Measurements from ENCODE around the gene TMEM247.

TMEM247 gene

GRCh38 chr2:46495231-46496030 is 16.1 kb downstream of the TMEM247 start:
- H3K4me3 Mint-ChIP-seq = no peak overlapping the region
- ATAC-seq (replicated peaks; ENCODE audit: extremely low read depth, poor library complexity, severe bottlenecking) = no peak
- no peaks in the 10 kb centered on the region for H3K27me3 Mint-ChIP-seq
- H3K36me3 Mint-ChIP-seq (ENCODE audit: insufficient read depth) = peaks cover 8% of the 10 kb centered on the region
- peaks cover 22% of the 10 kb centered on the region for H3K4me1 Mint-ChIP-seq
- DNase-seq (ENCODE audit: low spot score in 2 of 2) = no peak
- no peak overlapping the region for H3K27ac Mint-ChIP-seq (ENCODE audit: low read depth)
- no peaks in the 10 kb centered on the region for H3K9me3 Mint-ChIP-seq

- no peaks in the 10 kb centered on the region for H3K9me3 Mint-ChIP-seq
- DNase-seq (ENCODE audit: low spot score in 2 of 2) = no peak
- peaks cover 8% of the 10 kb centered on the region for H3K36me3 Mint-ChIP-seq (ENCODE audit: insufficient read depth)
- no peak overlapping the region for H3K27ac Mint-ChIP-seq (ENCODE audit: low read depth)
- peaks cover 20% of the 10 kb centered on the region for H3K4me1 Mint-ChIP-seq
- ATAC-seq (replicated peaks; ENCODE audit: extremely low read depth, poor library complexity, severe bottlenecking) = no peak
- H3K27me3 Mint-ChIP-seq = no peaks in the 10 kb centered on the region
- no peak overlapping the region for H3K4me3 Mint-ChIP-seq
Measured at GRCh38 chr2:46497766-46498165, 18.4 kb downstream of the TMEM247 start.

GRCh38 chr2:46498681-46499080 is 19.3 kb downstream of the TMEM247 start:
- Mint-ChIP-seq H3K9me3 (no peaks in the 10 kb centered on the region), H3K4me3 (peak overlapping the region; percentile 83), H3K27ac (ENCODE audit: low read depth) (peak overlapping the region; percentile 92), H3K27me3 (no peaks in the 10 kb centered on the region), H3K36me3 (ENCODE audit: insufficient read depth) (peaks cover 8% of the 10 kb centered on the region), H3K4me1 (peaks cover 11% of the 10 kb centered on the region)
- ATAC-seq (replicated peaks; ENCODE audit: extremely low read depth, poor library complexity, severe bottlenecking) (no peak), DNase-seq (ENCODE audit: low spot score in 2 of 2) (no peak)

GRCh38 chr2:46499392-46499785 is 20.0 kb downstream of the TMEM247 start:
- peak overlapping the region; percentile 92 for H3K27ac Mint-ChIP-seq (ENCODE audit: low read depth)
- peak overlapping the region; percentile 83 for H3K4me3 Mint-ChIP-seq
- H3K9me3 Mint-ChIP-seq = no peaks in the 10 kb centered on the region
- H3K36me3 Mint-ChIP-seq (ENCODE audit: insufficient read depth) = peaks cover 8% of the 10 kb centered on the region
- DNase-seq (ENCODE audit: low spot score in 2 of 2) (no peak), ATAC-seq (replicated peaks; ENCODE audit: extremely low read depth, poor library complexity, severe bottlenecking) (no peak)
- H3K4me1 Mint-ChIP-seq = peaks cover 9% of the 10 kb centered on the region
- no peaks in the 10 kb centered on the region for H3K27me3 Mint-ChIP-seq

- Mint-ChIP-seq H3K27ac (ENCODE audit: low read depth) (peak overlapping the region; percentile 92), H3K4me1 (peaks cover 12% of the 10 kb centered on the region), H3K4me3 (peak overlapping the region; percentile 83), H3K27me3 (no peaks in the 10 kb centered on the region), H3K36me3 (ENCODE audit: insufficient read depth) (peaks cover 6% of the 10 kb centered on the region), H3K9me3 (no peaks in the 10 kb centered on the region)
- DNase-seq (ENCODE audit: low spot score in 2 of 2) (no peak), ATAC-seq (replicated peaks; ENCODE audit: extremely low read depth, poor library complexity, severe bottlenecking) (no peak)
Measured at GRCh38 chr2:46500801-46501200, 21.4 kb downstream of the TMEM247 start.

GRCh38 chr2:46502291-46502885 is 23.0 kb downstream of the TMEM247 start:
- Mint-ChIP-seq H3K9me3 (no peaks in the 10 kb centered on the region), H3K27ac (ENCODE audit: low read depth) (no peak overlapping the region)
- no peak for DNase-seq (ENCODE audit: low spot score in 2 of 2)

GRCh38 chr2:46503686-46504085 is 24.3 kb downstream of the TMEM247 start:
- Mint-ChIP-seq H3K9me3 (no peaks in the 10 kb centered on the region), H3K4me1 (peaks cover 21% of the 10 kb centered on the region), H3K27me3 (no peaks in the 10 kb centered on the region), H3K27ac (ENCODE audit: low read depth) (no peak overlapping the region), H3K36me3 (ENCODE audit: insufficient read depth) (peaks cover 6% of the 10 kb centered on the region), H3K4me3 (no peak overlapping the region)
- ATAC-seq (replicated peaks; ENCODE audit: extremely low read depth, poor library complexity, severe bottlenecking) (no peak), DNase-seq (ENCODE audit: low spot score in 2 of 2) (no peak)

More at GRCh38 chr2:46502291-46502885, 23.0 kb downstream of the TMEM247 start:
- H3K4me1 Mint-ChIP-seq = peaks cover 20% of the 10 kb centered on the region
- no peak overlapping the region for H3K4me3 Mint-ChIP-seq
- H3K27me3 Mint-ChIP-seq = no peaks in the 10 kb centered on the region
- ATAC-seq (replicated peaks; ENCODE audit: extremely low read depth, poor library complexity, severe bottlenecking) = no peak
- peaks cover 6% of the 10 kb centered on the region for H3K36me3 Mint-ChIP-seq (ENCODE audit: insufficient read depth)

- Mint-ChIP-seq H3K4me1 (peaks cover 25% of the 10 kb centered on the region), H3K9me3 (no peaks in the 10 kb centered on the region), H3K27me3 (no peaks in the 10 kb centered on the region), H3K36me3 (ENCODE audit: insufficient read depth) (peaks cover 6% of the 10 kb centered on the region), H3K27ac (ENCODE audit: low read depth) (no peak overlapping the region), H3K4me3 (no peak overlapping the region)
- ATAC-seq (replicated peaks; ENCODE audit: extremely low read depth, poor library complexity, severe bottlenecking) = no peak
- DNase-seq (ENCODE audit: low spot score in 2 of 2) = no peak
Measured at GRCh38 chr2:46504221-46504620, 24.9 kb downstream of the TMEM247 start.

GRCh38 chr2:46504685-46505471 is 25.5 kb downstream of the TMEM247 start:
- no peak overlapping the region for H3K27ac Mint-ChIP-seq (ENCODE audit: low read depth)
- peaks cover 5% of the 10 kb centered on the region for H3K36me3 Mint-ChIP-seq (ENCODE audit: insufficient read depth)
- DNase-seq (ENCODE audit: low spot score in 2 of 2) = no peak
- no peak overlapping the region for H3K4me3 Mint-ChIP-seq
- no peaks in the 10 kb centered on the region for H3K9me3 Mint-ChIP-seq
- H3K4me1 Mint-ChIP-seq = peaks cover 21% of the 10 kb centered on the region
- ATAC-seq (replicated peaks; ENCODE audit: extremely low read depth, poor library complexity, severe bottlenecking) = no peak
- no peaks in the 10 kb centered on the region for H3K27me3 Mint-ChIP-seq

GRCh38 chr2:46505472-46505783 is 26.1 kb downstream of the TMEM247 start:
- H3K27me3 Mint-ChIP-seq = no peaks in the 10 kb centered on the region
- peaks cover 16% of the 10 kb centered on the region for H3K4me1 Mint-ChIP-seq
- no peaks in the 10 kb centered on the region for H3K36me3 Mint-ChIP-seq (ENCODE audit: insufficient read depth)
- DNase-seq (ENCODE audit: low spot score in 2 of 2) (no peak), ATAC-seq (replicated peaks; ENCODE audit: extremely low read depth, poor library complexity, severe bottlenecking) (no peak)
- H3K9me3 Mint-ChIP-seq = no peaks in the 10 kb centered on the region
- H3K4me3 Mint-ChIP-seq = no peak overlapping the region
- H3K27ac Mint-ChIP-seq (ENCODE audit: low read depth) = no peak overlapping the region

GRCh38 chr2:46506131-46506706 is 26.9 kb downstream of the TMEM247 start:
- DNase-seq (ENCODE audit: low spot score in 2 of 2) (no peak), ATAC-seq (replicated peaks; ENCODE audit: extremely low read depth, poor library complexity, severe bottlenecking) (no peak)
- Mint-ChIP-seq H3K27ac (ENCODE audit: low read depth) (no peak overlapping the region), H3K27me3 (no peaks in the 10 kb centered on the region), H3K4me3 (no peak overlapping the region), H3K36me3 (ENCODE audit: insufficient read depth) (no peaks in the 10 kb centered on the region), H3K4me1 (peaks cover 16% of the 10 kb centered on the region), H3K9me3 (no peaks in the 10 kb centered on the region)

- peaks cover 16% of the 10 kb centered on the region for H3K4me1 Mint-ChIP-seq
- DNase-seq (ENCODE audit: low spot score in 2 of 2) (no peak), ATAC-seq (replicated peaks; ENCODE audit: extremely low read depth, poor library complexity, severe bottlenecking) (no peak)
- no peak overlapping the region for H3K4me3 Mint-ChIP-seq
- peak overlapping the region; percentile 12 for H3K27ac Mint-ChIP-seq (ENCODE audit: low read depth)
- H3K27me3 Mint-ChIP-seq = no peaks in the 10 kb centered on the region
- H3K36me3 Mint-ChIP-seq (ENCODE audit: insufficient read depth) = no peaks in the 10 kb centered on the region
- H3K9me3 Mint-ChIP-seq = no peaks in the 10 kb centered on the region
Measured at GRCh38 chr2:46508312-46508711, 28.9 kb downstream of the TMEM247 start.

All from central memory CD8-positive, alpha-beta T cell (primary cell).